ENCODE measurements around the gene ZNF423. TPM values are rescaled to one million over a fixed set of nuclear protein-coding genes. Genes with fewer than 3 reads are reported as not detected.

Gene ZNF423
- total and polyA plus RNA-seq, 2 experiments from 2014 or later: 14.9 to 41.8 TPM

DNA sequence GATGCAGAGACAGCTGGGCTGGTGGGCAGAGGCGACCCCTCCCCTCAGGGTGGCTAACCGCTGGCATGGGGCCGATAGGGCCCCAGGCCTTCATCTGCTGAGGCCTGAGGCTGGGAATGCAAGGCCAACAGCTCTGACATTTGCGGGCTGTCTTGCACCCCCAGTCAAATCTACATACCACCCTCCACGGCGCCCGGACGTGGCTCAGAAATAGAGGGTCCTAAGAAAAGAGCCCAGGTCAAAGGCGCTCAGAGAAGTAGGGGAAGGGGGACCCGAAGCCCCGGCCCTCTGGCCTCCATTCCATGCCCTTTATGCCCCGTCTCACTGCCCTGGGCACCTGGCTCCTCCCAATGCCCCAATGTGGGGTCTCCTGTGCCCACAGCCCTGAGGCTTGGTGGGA lies 340.1 kb downstream of the ZNF423 start:
- no peaks in the 10 kb centered on the region for H3K36me3 Mint-ChIP-seq (ENCODE audit: low read depth)
- TF ChIP-seq EZH2phosphoT487 (IDR thresholded peaks at IDR 0.05; ENCODE audit: unreplicated experiment) (no peak), REST (IDR thresholded peaks at IDR 0.05; ENCODE audit: unreplicated experiment) (no peak), CTCF (conservative IDR thresholded peaks at IDR 0.05; ENCODE audit: low read depth in 2 of 2) (no peak), EZH2 (IDR thresholded peaks at IDR 0.05; ENCODE audit: low read depth, unreplicated experiment) (no peak), STAT1 (IDR thresholded peaks at IDR 0.05; ENCODE audit: unreplicated experiment) (no peak), JUNB (IDR thresholded peaks at IDR 0.05; ENCODE audit: unreplicated experiment) (no peak), POLR2AphosphoS5 (IDR thresholded peaks at IDR 0.05; ENCODE audit: low read depth) (no peak), ZNF114 (CRISPR knock-in tag; IDR thresholded peaks at IDR 0.05) (no peak), ETS1 (IDR thresholded peaks at IDR 0.05) (no peak), NANOG (IDR thresholded peaks at IDR 0.05; ENCODE audit: borderline replicate concordance) (no peak), CREB1 (CRISPR knock-in tag; IDR thresholded peaks at IDR 0.05; ENCODE audit: low read depth) (no peak), ZNF331 (CRISPR knock-in tag; IDR thresholded peaks at IDR 0.05; ENCODE audit: low read depth) (no peak), ZNF462 (CRISPR knock-in tag; IDR thresholded peaks at IDR 0.05) (no peak)
- no peaks in the 10 kb centered on the region for H3K4me1 ChIP-seq (ENCODE audit: insufficient read depth)
- no peak overlapping the region for H3K27ac ChIP-seq (ENCODE audit: low read depth)
- H3K79me2 ChIP-seq (replicated peaks; ENCODE audit: insufficient read depth): no peaks in the 10 kb centered on the region
- no peak overlapping the region for H3K4me3 Mint-ChIP-seq
- H3K9me2 ChIP-seq (ENCODE audit: insufficient read depth): no peaks in the 10 kb centered on the region
- no peaks in the 10 kb centered on the region for H3K9me3 Mint-ChIP-seq
- no peak for ATAC-seq
- no peaks in the 10 kb centered on the region for H3K27me3 ChIP-seq (ENCODE audit: insufficient read depth)
- H3K4me3 ChIP-seq: no peak overlapping the region
- H3K27ac Mint-ChIP-seq: no peak overlapping the region
- DNase-seq (ENCODE audit: low spot score): no peak
- peaks cover 11% of the 10 kb centered on the region for H3K27me3 Mint-ChIP-seq (ENCODE audit: insufficient read depth, low read depth, poor library complexity)
- H4K20me1 ChIP-seq (replicated peaks; ENCODE audit: insufficient read depth): no peaks in the 10 kb centered on the region
- H3K36me3 ChIP-seq (ENCODE audit: insufficient read depth): no peaks in the 10 kb centered on the region
- no peak overlapping the region for H3K4me2 ChIP-seq
- no peaks in the 10 kb centered on the region for H3F3A ChIP-seq (replicated peaks; ENCODE audit: low read depth)
- no peaks in the 10 kb centered on the region; the same call in 2 of the 3 replicates for H3K4me1 Mint-ChIP-seq
- H2AFZ ChIP-seq: no peak overlapping the region
